ENCODE data around the gene CEP295NL.

CEP295NL gene

GRCh38 chr17:78844301-78845005 lies 58.5 kb downstream of the CEP295NL start:
- peak; percentile 33 for DNase-seq

GRCh38 chr17:78842881-78843565 lies 60.0 kb downstream of the CEP295NL start:
- Histone ChIP-seq H3K27me3 (replicated peaks) (no peaks in the 10 kb centered on the region), H3K36me3 (replicated peaks) (no peaks in the 10 kb centered on the region), H3K4me3 (ENCODE audit: low read depth, low read length) (no peak overlapping the region), H3K27ac (no peak overlapping the region)
- peak; percentile 75 for TF ChIP-seq CTCF (IDR thresholded peaks at IDR 0.05; ENCODE audit: low read depth, low read length, missing control alignments)
- DNase-seq, result peak; percentile 16
- in situ Hi-C loops (cut with HindIII; ENCODE audit: low pct_ligation_motif_present, low sequenced_read_pairs), result no loop called here

More at GRCh38 chr17:78844301-78845005, 58.5 kb downstream of the CEP295NL start:
- TF ChIP-seq CTCF (IDR thresholded peaks at IDR 0.05; ENCODE audit: low read depth, low read length, missing control alignments), result no peak
- Histone ChIP-seq H3K27me3 (replicated peaks) (no peaks in the 10 kb centered on the region), H3K4me3 (ENCODE audit: low read depth, low read length) (no peak overlapping the region), H3K36me3 (replicated peaks) (no peaks in the 10 kb centered on the region), H3K27ac (no peak overlapping the region)
- in situ Hi-C loops (cut with HindIII; ENCODE audit: low pct_ligation_motif_present, low sequenced_read_pairs), result no loop called here

GRCh38 chr17:78840780-78841611 lies 62.0 kb downstream of the CEP295NL start, which contains the start of gene USP36:
TSS of gene USP36 (minus strand) at chr17:78840814. CDS start at chr17:78836363, 4,451 bp downstream.
- Histone ChIP-seq H3K36me3 (replicated peaks) (peaks cover 13% of the 10 kb centered on the region), H3K27me3 (replicated peaks) (no peaks in the 10 kb centered on the region), H3K27ac (peak within 1 kb of the TSS; percentile 92), H3K4me3 (ENCODE audit: low read depth, low read length) (peak within 1 kb of the TSS; percentile 91)
- no peak for TF ChIP-seq CTCF (IDR thresholded peaks at IDR 0.05; ENCODE audit: low read depth, low read length, missing control alignments)
- in situ Hi-C loops (cut with HindIII; ENCODE audit: low pct_ligation_motif_present, low sequenced_read_pairs), result no loop called here
- peak; percentile 98 for DNase-seq

All from brain microvascular endothelial cell (primary cell).